Suppressor macrophage treated with lipopolysaccharide for 1 hour (primary cell): ENCODE results near the gene CHPF.

ENCODE experiments used
- DNase-seq, 3 donors: peaks; one replicate each; pipeline ENCODE4 v3.0.0-alpha.2; 2020 to 2022

Gene CHPF

GRCh38 chr2:219511547-219512325, 31.9 kb downstream of the CHPF start:
- no peak for DNase-seq

GRCh38 chr2:219510512-219511135, 33.0 kb downstream of the CHPF start:
- DNase-seq: no peak

GRCh38 chr2:219509780-219510511, 33.7 kb downstream of the CHPF start:
- DNase-seq: peak; percentile 51 to 76 (median 57)

GRCh38 chr2:219508971-219509779, 34.4 kb downstream of the CHPF start:
- no peak for DNase-seq

- DNase-seq: no peak
Measured at GRCh38 chr2:219508444-219508734, 35.2 kb downstream of the CHPF start.

GRCh38 chr2:219507581-219508443, 35.8 kb downstream of the CHPF start:
- no peak for DNase-seq

GRCh38 chr2:219506802-219507526, 36.6 kb downstream of the CHPF start:
- no peak for DNase-seq

- no peak for DNase-seq
Measured at GRCh38 chr2:219506153-219506801, 37.3 kb downstream of the CHPF start.

- no peak for DNase-seq
Measured at GRCh38 chr2:219505585-219505984, 38.0 kb downstream of the CHPF start.

GRCh38 chr2:219502618-219503017, 41.0 kb downstream of the CHPF start:
- DNase-seq: no peak

- DNase-seq: no peak
Measured at GRCh38 chr2:219501849-219502248, 41.8 kb downstream of the CHPF start.

- DNase-seq: no peak
Measured at GRCh38 chr2:219500135-219500534, 43.5 kb downstream of the CHPF start.

- no peak for DNase-seq
Measured at GRCh38 chr2:219499555-219499954, 44.1 kb downstream of the CHPF start.

GRCh38 chr2:219499058-219499307, 44.6 kb downstream of the CHPF start:
- no peak for DNase-seq

GRCh38 chr2:219498280-219499057, 45.1 kb downstream of the CHPF start, which contains the start of gene GMPPA:
GMPPA (plus strand) TSS chr2:219498891; CDS start chr2:219499976, 1,085 bp downstream.
- DNase-seq: peak; percentile 97 to 99 (median 98)

GRCh38 chr2:219497495-219498279, 45.9 kb downstream of the CHPF start:
- peak; percentile 83 to 94 (median 91) for DNase-seq

- DNase-seq: peak in 1 of 3 donors; percentile 12
Measured at GRCh38 chr2:219496825-219497494, 46.6 kb downstream of the CHPF start.

- DNase-seq: no peak
Measured at GRCh38 chr2:219496247-219496824, 47.3 kb downstream of the CHPF start.
